PC-3 (cell line): ENCODE measurements around the gene STXBP1. TPM values are rescaled to one million over a fixed set of nuclear protein-coding genes. Genes with fewer than 3 reads are reported as not detected.
A peak's percentile ranks its signal among the peaks of the same experiment; 100 is the strongest.

ENCODE experiments used
- ATAC-seq: fragments of 200-7000 bp; cut with Tn5 transposase; 2 replicates; pipeline ENCODE4 v1.9.1; 2020; ENCODE audit warnings: mild to moderate bottlenecking, moderate library complexity
- BruUV-seq: library from RNA; stranded (reverse); fragments of 400-500 nt; replicated peaks from 2 replicates; lab custom pipeline; 2021; lab: Mats Ljungman, UMichigan
- CTCF ChIA-PET: fragments of 300-600 bp; sonication (Branson Sonifier 250); formaldehyde crosslinking; loops from one replicate; lab custom pipeline; 2022; ENCODE audit warnings: antibody characterized with exemption; lab: Charles Lee
- POLR2A ChIA-PET: fragments of 300-600 bp; sonication (Branson Sonifier 250); formaldehyde crosslinking; loops from one replicate; lab custom pipeline; 2022; ENCODE audit warnings: antibody characterized with exemption; ENCODE audit not compliant: unreplicated experiment; lab: Charles Lee
- DNase-seq: peaks from one replicate; pipeline ENCODE4 v3.0.0-alpha.2; 2015
- H2AFZ ChIP-seq: fragments of 300-600 bp; sonication (generic); 2 replicates; pipeline ENCODE4 v1.6.0; 2016; ENCODE audit warnings: antibody characterized with exemption, low read length
- H3F3A ChIP-seq: fragments of 300-600 bp; sonication (generic); one replicate; pipeline ENCODE4 v1.6.0; 2017; ENCODE audit warnings: antibody characterized with exemption, low read length, control low read depth, mild to moderate bottlenecking; ENCODE audit not compliant: unreplicated experiment
- H3K27ac ChIP-seq: fragments of 300-600 bp; sonication (generic); 2 replicates; pipeline ENCODE4 v1.5.1; 2016; ENCODE audit warnings: mild to moderate bottlenecking, low read length
- H3K27me3 ChIP-seq: fragments of 300-600 bp; sonication (generic); 2 replicates; pipeline ENCODE4 v1.6.1; 2016; ENCODE audit warnings: low read length, mixed read lengths
- H3K36me3 ChIP-seq: fragments of 300-600 bp; sonication (generic); 2 replicates; pipeline ENCODE4 v1.6.1; 2016; ENCODE audit warnings: low read depth, mixed run types, low read length, mixed read lengths
- H3K4me1 ChIP-seq: fragments of 300-600 bp; sonication (generic); 2 replicates; pipeline ENCODE4 v1.5.1; 2016; ENCODE audit warnings: low read length; ENCODE audit not compliant: insufficient read depth
- H3K4me2 ChIP-seq: fragments of 300-600 bp; sonication (generic); 2 replicates; pipeline ENCODE4 v1.6.0; 2016; ENCODE audit warnings: low read length
- H3K4me3 ChIP-seq: fragments of 300-600 bp; sonication (generic); 2 replicates; pipeline ENCODE4 v1.5.1; 2016; ENCODE audit warnings: mild to moderate bottlenecking, low read length, mixed read lengths
- H3K79me2 ChIP-seq: fragments of 300-600 bp; sonication (generic); 2 replicates; pipeline ENCODE4 v1.6.1; 2017; ENCODE audit warnings: low read length, mixed read lengths
- H3K9ac ChIP-seq: fragments of 300-600 bp; sonication (generic); 2 replicates; pipeline ENCODE4 v1.6.0; 2016; ENCODE audit warnings: mild to moderate bottlenecking, low read length
- H3K9me2 ChIP-seq: fragments of 300-600 bp; sonication (generic); replicated peaks from 2 replicates; pipeline ENCODE4 v1.6.1; 2016; ENCODE audit warnings: mixed run types, low read length, mixed read lengths
- H3K9me3 ChIP-seq: fragments of 300-600 bp; sonication (generic); 2 replicates; pipeline ENCODE4 v1.6.1; 2016; ENCODE audit warnings: low read length, mixed read lengths
- H4K20me1 ChIP-seq: fragments of 300-600 bp; sonication (generic); 2 replicates; pipeline ENCODE4 v1.6.1; 2016; ENCODE audit warnings: low read length, mixed read lengths
- CTCF ChIP-seq: fragments of 300-600 bp; sonication (generic); conservative IDR thresholded peaks from 2 replicates; pipeline ENCODE4 v1.5.1; 2017; ENCODE audit warnings: antibody characterized with exemption, low read depth, mild to moderate bottlenecking, low read length
- EZH2 ChIP-seq: fragments of 300-600 bp; sonication (generic); IDR thresholded peaks from one replicate; pipeline ENCODE4 v1.6.1; 2017; ENCODE audit warnings: antibody characterized with exemption, mild to moderate bottlenecking, low read length; ENCODE audit not compliant: unreplicated experiment
- EZH2phosphoT487 ChIP-seq: fragments of 300-600 bp; sonication (generic); IDR thresholded peaks from 2 replicates; pipeline ENCODE4 v1.6.1; 2018; ENCODE audit warnings: mild to moderate bottlenecking, antibody characterized with exemption, low read length, borderline replicate concordance
- intact Hi-C: fragments of 100-400 bp; cut with micrococcal nuclease; formaldehyde crosslinking; loops from 2 replicates; pipeline ENCODE4 v1.9.0; 2023
- total RNA-seq: library from RNA; depleted of rRNA; stranded (reverse); fragments of >200 nt; gene quantifications from 2 replicates; pipeline ENCODE4 v1.2.3, GENCODE V29; 2014

Gene STXBP1
- total RNA-seq, 1 experiment from 2014 or later = 9.1 TPM

- Histone ChIP-seq H3K36me3 (no peaks in the 10 kb centered on the region), H3K79me2 (no peaks in the 10 kb centered on the region), H3K9ac (no peak within 1 kb of the TSS), H3K9me3 (no peaks in the 10 kb centered on the region), H4K20me1 (no peaks in the 10 kb centered on the region), H3K4me1 (no peaks in the 10 kb centered on the region), H3K4me2 (no peak within 1 kb of the TSS), H3K9me2 (no peaks in the 10 kb centered on the region), H3K4me3 (no peak within 1 kb of the TSS), H3F3A (no peaks in the 10 kb centered on the region), H3K27ac (no peak within 1 kb of the TSS), H2AFZ (no peak within 1 kb of the TSS), H3K27me3 (no peaks in the 10 kb centered on the region)
- BruUV-seq = no TSS peak
- TF ChIP-seq EZH2 (no peak), EZH2phosphoT487 (no peak), CTCF (no peak)
- CTCF ChIA-PET = no interaction called here
- POLR2A ChIA-PET = no interaction called here
- DNase-seq (no peak), ATAC-seq (peak; percentile 65)
- intact Hi-C loops = loop anchor here (1.0 kb wide), 1 partner anchor 27 kb away; no protein-coding TSS in a partner anchor
These were observed 94.8 kb downstream of the STXBP1 start, which contains the start of gene CFAP157 for GRCh38 chr9:127706836-127707241. CFAP157 (plus strand) TSS chr9:127706988; CDS start chr9:127707032, 44 bp downstream.

GRCh38 chr9:127707766-127708165 is 95.7 kb downstream of the STXBP1 start:
- H3K27me3 ChIP-seq = no peaks in the 10 kb centered on the region
- DNase-seq = peak; percentile 49
- H3F3A ChIP-seq = no peaks in the 10 kb centered on the region
- H2AFZ ChIP-seq = no peak overlapping the region
- peak; percentile 79 for ATAC-seq
- no peaks in the 10 kb centered on the region for H3K9me2 ChIP-seq
- H3K79me2 ChIP-seq = no peaks in the 10 kb centered on the region
- no peaks in the 10 kb centered on the region for H4K20me1 ChIP-seq
- ChIA-PET POLR2A (no interaction called here), CTCF (interaction anchor here (1.0 kb wide), 1 partner anchor 27 kb away, joined by 4 read pairs; the partner anchor contains the start of gene TOR2A)
- no peaks in the 10 kb centered on the region for H3K4me1 ChIP-seq
- no peaks in the 10 kb centered on the region for H3K9me3 ChIP-seq
- intact Hi-C loops = loop anchor here (1.0 kb wide), 1 partner anchor 27 kb away; no protein-coding TSS in a partner anchor
- no TSS peak for BruUV-seq
- H3K9ac ChIP-seq = no peak overlapping the region
- TF ChIP-seq CTCF = peak; percentile 56
- no peak for TF ChIP-seq EZH2
- H3K4me2 ChIP-seq = no peak overlapping the region
- H3K27ac ChIP-seq = no peak overlapping the region
- H3K36me3 ChIP-seq = no peaks in the 10 kb centered on the region
- H3K4me3 ChIP-seq = no peak overlapping the region

GRCh38 chr9:127708952-127709587 is 97.0 kb downstream of the STXBP1 start:
- Histone ChIP-seq H2AFZ (no peak overlapping the region), H3K27me3 (no peaks in the 10 kb centered on the region), H3K4me1 (peaks cover 1% of the 10 kb centered on the region; the same call in 1 of the 2 replicates), H3K9me3 (no peaks in the 10 kb centered on the region), H3K27ac (no peak overlapping the region), H3K36me3 (no peaks in the 10 kb centered on the region), H4K20me1 (no peaks in the 10 kb centered on the region), H3K9ac (no peak overlapping the region), H3K4me3 (no peak overlapping the region), H3K4me2 (no peak overlapping the region), H3K9me2 (no peaks in the 10 kb centered on the region), H3K79me2 (peaks cover 5% of the 10 kb centered on the region), H3F3A (no peaks in the 10 kb centered on the region)
- no TSS peak for BruUV-seq
- intact Hi-C loops = no loop called here
- ATAC-seq (no peak), DNase-seq (no peak)
- POLR2A ChIA-PET = no interaction called here
- CTCF ChIA-PET = no interaction called here
- TF ChIP-seq EZH2 = no peak
- no peak for TF ChIP-seq EZH2phosphoT487
- no peak for TF ChIP-seq CTCF
